GM19193 (cell line): ENCODE data around the gene MMP10.

Experiments used
- POLR2A ChIP-seq: IDR thresholded peaks from 4 replicates; pipeline ENCODE4 v1.6.1; 2011; ENCODE audit not compliant: insufficient read depth, insufficient read length; ENCODE audit errors: extremely low read depth

MMP10 gene

GRCh38 chr11:102791271-102792036 is 11.0 kb upstream of the MMP10 start:
- TF ChIP-seq POLR2A, result no peak

- TF ChIP-seq POLR2A, result no peak
These were observed 8.0 kb upstream of the MMP10 start for GRCh38 chr11:102788334-102788995.

DNA sequence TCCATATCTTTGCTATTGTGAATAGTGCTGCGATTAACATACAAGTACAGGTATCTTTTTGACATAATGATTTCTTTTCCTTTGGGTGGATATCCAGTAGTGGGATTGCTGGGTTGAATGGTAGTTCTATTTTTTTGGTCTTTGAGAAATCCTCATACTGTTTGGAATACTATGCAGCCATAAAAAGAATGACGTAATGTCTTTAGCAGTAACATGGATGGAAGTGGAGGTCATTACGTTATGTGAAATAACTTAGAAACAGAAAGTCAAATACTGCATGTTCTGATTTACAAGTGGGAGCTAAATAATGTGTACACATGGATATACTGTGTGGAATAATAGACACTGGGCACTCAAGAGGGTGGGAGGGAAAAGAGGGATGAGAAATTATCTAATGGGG is 4.0 kb upstream of the MMP10 start:
- TF ChIP-seq POLR2A, result no peak

GRCh38 chr11:102783720-102784119 is 3.3 kb upstream of the MMP10 start:
- no peak for TF ChIP-seq POLR2A

DNA sequence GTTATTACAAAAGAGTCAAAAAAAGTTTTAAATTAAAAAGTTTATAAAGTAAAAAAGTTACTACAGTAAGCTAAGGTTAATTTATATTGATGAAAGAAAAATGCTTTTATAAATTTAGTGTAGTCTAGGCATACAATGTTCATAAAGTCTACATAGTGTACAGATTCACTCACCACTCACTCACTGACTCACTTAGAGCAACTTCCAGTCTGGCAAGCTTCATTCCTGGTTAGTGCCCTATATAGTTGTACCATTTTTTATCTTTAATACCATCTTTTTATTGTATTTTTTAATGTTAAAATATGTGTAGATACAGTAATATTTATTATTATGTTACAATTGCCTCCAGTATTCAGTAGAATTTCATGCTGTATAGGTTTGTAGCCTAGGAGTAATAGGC is 2.6 kb upstream of the MMP10 start:
- TF ChIP-seq POLR2A, result no peak

- TF ChIP-seq POLR2A, result no peak
These were observed 1.2 kb upstream of the MMP10 start for GRCh38 chr11:102781676-102782075.

- TF ChIP-seq POLR2A, result no peak
These were observed 4.0 kb downstream of the MMP10 start for GRCh38 chr11:102776454-102776853.

- TF ChIP-seq POLR2A, result no peak
These were observed 7.0 kb downstream of the MMP10 start for GRCh38 chr11:102773386-102773785.

GRCh38 chr11:102771351-102771750 is 9.1 kb downstream of the MMP10 start:
- TF ChIP-seq POLR2A, result no peak

- no peak for TF ChIP-seq POLR2A
These were observed 10.2 kb downstream of the MMP10 start for GRCh38 chr11:102770191-102770590.

GRCh38 chr11:102767800-102768199 is 12.6 kb downstream of the MMP10 start:
- TF ChIP-seq POLR2A, result no peak

- TF ChIP-seq POLR2A, result no peak
These were observed 17.0 kb downstream of the MMP10 start for GRCh38 chr11:102763440-102763839.

GRCh38 chr11:102762361-102762767 is 18.1 kb downstream of the MMP10 start:
- TF ChIP-seq POLR2A, result no peak

GRCh38 chr11:102761646-102762238 is 18.7 kb downstream of the MMP10 start:
- TF ChIP-seq POLR2A, result no peak

DNA sequence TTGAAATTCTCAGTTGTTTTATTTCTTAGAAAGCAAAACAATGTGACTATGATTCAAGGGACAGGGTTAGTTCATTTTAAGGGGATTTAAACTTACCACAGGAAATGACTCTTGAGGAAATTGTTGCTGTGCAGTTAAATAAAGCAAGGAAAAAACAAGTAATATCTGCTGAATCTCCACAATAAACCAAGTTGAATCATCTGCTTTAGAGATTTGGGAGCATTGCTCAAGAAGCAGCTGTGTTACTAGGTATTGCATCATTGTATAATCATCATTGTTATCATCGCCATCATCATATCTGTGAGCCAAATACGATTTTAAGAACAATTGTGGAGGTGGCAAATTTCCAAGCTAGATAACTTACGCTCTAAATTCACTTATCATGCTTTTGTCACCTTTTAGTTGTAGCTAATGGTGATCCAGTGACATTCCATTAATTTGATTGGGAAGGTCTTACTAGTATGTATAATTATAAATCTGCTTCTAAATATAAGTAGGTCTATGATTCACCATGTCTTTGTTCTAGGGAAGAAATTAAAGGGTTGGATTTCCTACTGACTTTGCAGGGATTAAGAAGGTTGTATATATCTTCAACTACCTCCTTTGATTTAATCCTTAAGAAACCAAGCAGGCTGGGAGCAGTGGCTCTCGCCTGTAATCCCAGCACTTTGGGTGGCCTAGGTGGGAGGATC is 19.9 kb downstream of the MMP10 start:
- no peak for TF ChIP-seq POLR2A
